ENCODE data around the gene MOV10L1.
A peak's percentile ranks its signal among the peaks of the same experiment; 100 is the strongest.
"Not testable (repeated sequence)": the region's sequence is repeated elsewhere in the genome, so short reads cannot be mapped to it uniquely, and the experiment has no call there.

Gene MOV10L1

GRCh38 chr22:50161508-50162390 is 71.9 kb downstream of the MOV10L1 start:
- DNase-seq, result no peak

DNA sequence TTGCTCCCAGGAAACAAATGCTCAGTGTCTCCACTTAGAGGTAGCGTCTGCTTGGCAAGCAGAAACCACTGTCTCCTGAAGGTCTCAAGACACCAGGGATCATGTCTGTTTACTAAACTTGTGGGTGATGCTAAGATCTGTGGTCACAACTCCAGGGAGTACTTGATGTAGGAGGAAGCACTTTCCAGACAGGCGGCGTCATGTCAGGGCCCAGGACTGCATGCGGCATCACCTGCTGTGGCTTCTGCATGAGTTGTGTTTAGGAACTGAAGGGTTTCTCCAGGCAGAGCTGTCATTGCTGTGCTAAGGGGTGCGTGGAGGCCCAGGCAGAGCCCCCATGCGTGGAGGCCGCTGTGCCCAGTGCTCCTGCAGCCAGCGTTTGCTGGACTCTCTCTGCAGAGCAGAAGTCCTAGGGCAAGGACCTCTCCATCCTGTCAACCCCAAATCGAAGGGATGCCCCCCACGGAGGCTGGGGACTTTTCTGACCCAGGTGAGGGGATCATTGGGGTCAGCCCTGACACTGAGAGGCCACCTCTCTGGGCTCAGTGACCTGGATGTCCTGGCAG is 72.7 kb downstream of the MOV10L1 start:
- no peak for DNase-seq

DNA sequence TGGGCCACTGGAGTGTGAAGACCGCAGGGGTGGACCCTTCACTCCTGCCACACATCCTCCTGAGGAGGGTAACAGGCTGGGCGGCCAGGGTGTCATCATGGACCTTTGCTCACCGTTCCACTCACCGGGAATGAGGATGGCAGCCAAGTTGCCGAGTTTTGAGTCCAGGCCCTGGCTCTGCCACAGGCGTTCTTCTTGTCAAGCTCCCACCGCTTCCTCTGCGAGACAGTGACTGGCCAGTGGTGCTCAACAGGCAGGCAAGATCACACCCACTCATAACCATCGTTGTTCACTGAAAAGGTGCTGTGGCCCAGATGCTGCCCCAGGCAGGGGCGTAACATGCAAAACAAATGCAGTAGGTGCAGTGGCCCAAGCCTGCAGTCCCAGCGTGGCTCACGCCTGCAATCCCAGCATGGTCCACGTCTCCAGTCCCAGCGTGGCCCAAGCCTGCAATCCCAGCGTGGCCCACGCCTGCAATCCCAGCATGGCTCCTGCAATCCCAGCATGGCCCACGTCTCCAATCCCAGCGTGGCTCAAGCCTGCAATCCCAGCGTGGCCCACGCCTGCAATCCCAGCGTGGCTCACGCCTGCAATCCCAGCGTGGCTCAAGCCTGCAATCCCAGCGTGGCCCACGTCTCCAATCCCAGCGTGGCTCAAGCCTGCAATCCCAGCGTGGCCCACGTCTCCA is 75.8 kb downstream of the MOV10L1 start:
- DNase-seq, result no peak

DNA sequence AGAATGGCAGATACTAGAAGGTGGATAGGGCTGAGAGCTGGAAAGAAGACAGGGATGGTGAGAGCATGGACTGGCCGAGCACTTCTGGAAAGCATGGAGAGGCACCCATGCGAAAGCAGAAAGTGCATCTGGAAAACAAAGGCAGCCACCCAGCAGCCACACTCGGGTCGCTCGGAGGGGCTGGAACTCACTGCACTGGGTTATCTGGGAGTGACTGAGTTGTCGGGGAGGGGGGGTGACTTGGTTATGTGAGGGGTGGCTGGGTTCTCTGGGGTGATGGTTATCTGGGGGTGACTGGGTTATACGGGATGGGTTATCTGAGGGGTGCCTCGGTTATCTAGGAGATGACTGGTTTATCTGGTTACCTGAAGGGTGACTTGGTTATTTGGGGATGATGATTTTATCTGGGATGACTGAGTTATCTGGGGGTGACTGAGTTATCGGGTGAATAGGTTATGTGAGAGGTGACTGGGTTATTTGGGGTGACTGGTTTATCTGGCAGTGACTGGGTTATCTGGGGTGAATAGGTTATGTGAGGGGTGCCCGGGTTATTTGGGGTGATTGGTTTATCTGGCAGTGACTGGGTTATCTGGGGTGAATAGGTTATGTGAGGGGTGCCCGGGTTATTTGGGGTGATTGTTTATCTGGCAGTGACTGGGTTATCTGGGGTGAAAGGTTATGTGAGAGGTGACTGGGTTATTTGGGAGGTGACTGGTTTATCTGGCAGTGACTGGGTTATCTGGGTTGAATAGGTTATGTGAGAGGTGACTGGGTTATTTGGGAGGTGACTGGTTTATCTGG is 78.1 kb downstream of the MOV10L1 start:
- no peak for DNase-seq

DNA sequence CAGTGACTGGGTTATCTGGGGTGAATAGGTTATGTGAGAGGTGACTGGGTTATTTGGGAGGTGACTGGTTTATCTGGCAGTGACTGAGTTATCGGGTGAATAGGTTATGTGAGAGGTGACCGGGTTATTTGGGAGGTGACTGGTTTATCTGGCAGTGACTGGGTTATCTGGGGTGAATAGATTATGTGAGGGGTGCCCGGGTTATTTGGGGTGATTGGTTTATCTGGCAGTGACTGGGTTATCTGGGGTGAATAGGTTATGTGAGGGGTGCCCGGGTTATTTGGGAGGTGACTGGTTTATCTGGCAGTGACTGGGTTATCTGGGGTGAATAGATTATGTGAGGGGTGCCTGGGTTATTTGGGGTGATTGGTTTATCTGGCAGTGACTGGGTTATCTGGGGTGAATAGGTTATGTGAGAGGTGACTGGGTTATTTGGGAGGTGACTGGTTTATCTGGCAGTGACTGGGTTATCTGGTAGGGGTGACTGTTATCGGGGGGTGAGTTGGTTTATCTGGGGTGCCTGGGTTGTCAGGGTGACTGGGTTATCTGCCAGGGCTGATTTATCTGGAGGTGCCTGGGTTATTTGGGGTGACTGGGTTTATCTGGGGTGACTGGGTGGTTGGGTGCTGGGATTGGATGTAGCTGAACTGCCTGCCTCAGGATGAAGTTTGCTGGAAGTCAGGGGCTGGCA is 78.8 kb downstream of the MOV10L1 start:
- not testable (repeated sequence) for DNase-seq

DNA sequence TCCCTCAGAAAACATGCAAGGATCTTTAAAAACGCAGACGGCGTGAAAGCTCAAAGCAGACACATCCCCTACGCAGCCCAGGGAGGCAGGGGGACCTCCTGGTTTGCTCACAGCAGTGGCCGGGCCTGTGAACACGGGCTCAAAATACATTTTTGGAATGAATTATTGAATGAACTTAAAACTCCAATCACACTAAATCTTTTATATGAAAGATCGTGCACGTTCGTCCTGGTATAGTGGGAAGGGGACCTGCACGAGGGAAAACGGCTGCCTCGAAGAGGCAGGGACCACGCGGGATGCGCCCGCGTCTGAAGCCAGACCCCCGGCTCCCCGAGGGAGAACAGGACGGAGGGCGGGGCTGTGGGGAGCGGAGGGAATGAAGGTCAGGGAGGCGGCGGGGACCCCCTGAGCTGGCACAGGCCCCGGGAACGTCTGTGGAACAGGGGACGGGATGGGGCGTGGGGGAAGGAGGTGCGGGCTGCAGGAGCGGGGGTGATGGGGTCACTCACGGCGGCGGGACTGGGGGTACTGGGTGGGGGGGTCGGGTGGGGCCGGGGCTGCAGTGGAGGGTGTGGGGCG is 79.5 kb downstream of the MOV10L1 start:
- no peak for DNase-seq

- peak; percentile 41 for DNase-seq
These were observed 80.1 kb downstream of the MOV10L1 start for GRCh38 chr22:50169774-50170341.

GRCh38 chr22:50170453-50171318 is 80.9 kb downstream of the MOV10L1 start, which contains the start of gene PANX2:
Gene PANX2 (plus strand): TSS chr22:50170731. CDS start chr22:50170731, 0 bp downstream.
- DNase-seq, result peak; percentile 19

DNA sequence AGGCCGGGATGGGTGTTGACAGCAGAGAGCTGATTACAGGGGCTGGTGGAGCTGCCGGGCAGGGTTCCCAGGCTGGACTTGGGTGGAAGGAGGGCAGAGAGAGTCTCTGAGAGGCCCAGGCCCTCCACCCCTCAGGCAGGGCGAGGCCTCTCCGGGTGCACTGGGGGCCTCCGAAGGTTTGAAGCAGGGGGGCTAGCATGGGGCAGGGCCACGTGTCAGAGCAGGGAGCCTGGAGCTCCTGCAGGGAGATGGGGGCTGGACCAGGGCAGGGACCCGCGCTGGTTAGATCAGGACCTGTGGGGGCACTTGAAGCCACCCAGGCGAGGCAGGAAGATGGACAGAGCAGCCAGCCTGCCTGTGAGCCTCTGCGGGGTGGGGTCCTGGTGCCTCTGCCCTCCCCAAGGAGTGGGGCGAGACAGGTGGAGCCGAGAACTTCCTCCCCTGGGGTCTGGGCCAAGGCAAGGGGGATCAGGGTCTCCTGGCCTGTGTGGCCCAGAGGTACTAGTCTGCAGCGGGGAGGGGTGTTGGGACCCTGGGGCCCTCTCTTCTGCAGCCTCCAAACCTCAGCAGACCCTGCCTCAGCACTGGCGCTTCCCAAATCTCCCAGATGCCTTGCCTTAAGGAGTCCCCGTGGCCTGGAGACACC is 81.6 kb downstream of the MOV10L1 start:
- DNase-seq, result no peak

GRCh38 chr22:50171965-50172421 is 82.2 kb downstream of the MOV10L1 start:
- no peak for DNase-seq

DNA sequence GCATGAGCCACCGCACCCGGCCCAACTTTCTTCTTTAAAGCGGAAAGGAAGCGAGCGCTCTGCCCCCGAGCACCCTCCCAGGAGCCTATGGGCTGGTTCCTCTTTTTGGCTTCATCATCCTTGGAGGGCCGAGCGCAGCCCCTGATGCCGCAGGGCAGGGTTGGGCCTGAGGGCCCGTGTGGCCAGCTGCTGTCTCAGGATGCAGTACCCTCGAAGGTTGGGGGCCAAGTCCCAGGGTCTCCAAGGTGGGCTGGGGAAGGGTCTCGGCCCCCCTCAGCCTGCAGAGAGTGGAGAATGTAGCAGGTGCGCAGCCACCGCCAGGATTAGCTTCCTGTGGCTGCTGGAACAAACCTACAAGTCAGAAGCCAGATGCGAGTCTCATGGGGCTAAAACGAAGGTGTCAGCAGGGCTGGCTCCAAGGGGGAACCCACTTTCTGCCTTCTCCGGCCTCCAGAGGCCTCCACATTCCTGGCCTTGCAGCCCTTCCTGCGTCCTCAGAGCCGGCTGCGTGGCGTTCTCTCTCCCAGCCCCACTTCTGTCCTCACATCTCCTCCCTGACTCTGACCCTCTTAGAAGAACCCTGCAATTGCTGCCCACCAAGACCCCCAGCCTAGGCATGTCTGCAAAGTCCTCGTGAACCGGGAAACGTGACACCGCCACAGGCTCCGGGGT is 83.6 kb downstream of the MOV10L1 start:
- no peak for DNase-seq

- no peak for DNase-seq
These were observed 84.2 kb downstream of the MOV10L1 start for GRCh38 chr22:50173983-50174355.

DNA sequence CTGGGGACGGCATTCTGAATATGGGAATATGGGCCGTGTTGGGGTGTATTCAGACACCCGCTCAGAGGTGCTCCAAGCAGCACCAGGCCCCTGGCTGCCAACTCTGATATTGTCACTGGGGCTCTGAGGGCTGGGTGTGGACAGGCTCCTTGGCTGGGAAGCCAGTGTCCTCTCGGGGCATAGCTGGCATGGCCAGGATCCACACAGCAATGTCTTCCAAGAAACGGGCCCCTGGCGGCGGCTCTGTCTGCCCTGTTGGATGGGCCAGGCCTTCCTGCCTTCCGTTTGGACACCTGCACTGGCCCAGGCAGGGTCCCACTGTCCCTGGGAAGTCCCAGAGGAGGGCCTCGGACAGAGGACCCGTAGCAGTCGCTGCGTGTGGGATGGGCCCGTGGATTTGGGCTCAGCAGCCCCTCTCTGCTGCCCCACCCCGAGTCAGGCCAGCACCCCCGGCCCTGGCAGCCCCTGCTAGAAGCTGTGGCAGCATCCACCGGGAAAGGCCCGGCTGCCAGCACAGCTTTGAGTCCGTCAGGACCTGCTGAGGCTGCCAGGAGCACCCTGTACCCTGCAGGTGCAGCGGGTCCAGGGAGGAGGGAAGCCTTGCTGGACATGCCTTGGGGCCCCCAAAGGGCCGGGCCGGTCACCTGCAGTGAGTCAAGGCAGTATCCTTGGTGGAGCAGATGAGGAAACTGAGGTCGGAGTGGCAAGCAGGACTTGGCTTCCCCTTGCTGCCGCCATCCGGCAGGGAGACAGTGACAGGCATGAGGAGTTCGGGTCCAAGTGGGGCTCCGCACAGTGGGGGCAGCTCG is 84.8 kb downstream of the MOV10L1 start:
- no peak for DNase-seq

GRCh38 chr22:50175191-50175461 is 85.3 kb downstream of the MOV10L1 start:
- DNase-seq, result no peak

GRCh38 chr22:50175921-50176849 is 86.4 kb downstream of the MOV10L1 start:
- no peak for DNase-seq

GRCh38 chr22:50176850-50177536 is 87.2 kb downstream of the MOV10L1 start:
- DNase-seq, result no peak
